Measurements from ENCODE around the gene KIF2A. TPM values are rescaled to one million over a fixed set of nuclear protein-coding genes. Genes with fewer than 3 reads are reported as not detected.

The KIF2A gene
- total and polyA plus RNA-seq, 2 donors (not counting 3 experiments of a cell fraction or from before 2014, with no cell fraction given), result 17.1 to 65.1 TPM

- DNase-seq (ENCODE audit: low read depth, low spot score) (no peak), FAIRE-seq (no peak)
- Histone ChIP-seq H3K4me2 (ENCODE audit: insufficient read depth, low read length) (no peak overlapping the region), H3K27ac (ENCODE audit: insufficient read depth, low read depth, low read length) (no peak overlapping the region), H3K9me3 (replicated peaks; ENCODE audit: control insufficient read depth, insufficient read depth, low read length) (no peaks in the 10 kb centered on the region), H3K36me3 (ENCODE audit: control insufficient read depth in 2 of 2, extremely low read depth in 1 of 2, insufficient read depth in 2 of 2, low read length in 2 of 2) (peaks cover 7% of the 10 kb centered on the region in 2 experiments), H3K9me1 (replicated peaks; ENCODE audit: control insufficient read depth, extremely low read depth, insufficient read depth, low read length) (no peaks in the 10 kb centered on the region), H3K79me2 (ENCODE audit: control insufficient read depth, insufficient read depth, low read length) (no peaks in the 10 kb centered on the region), H3K9ac (replicated peaks; ENCODE audit: extremely low read depth, insufficient read depth, low read length) (no peak overlapping the region), H4K20me1 (replicated peaks; ENCODE audit: control insufficient read depth, extremely low read depth, insufficient read depth, low read length) (no peaks in the 10 kb centered on the region), H3K27me3 (ENCODE audit: control insufficient read depth in 2 of 2, insufficient read depth in 2 of 2, low read length in 2 of 2) (no peaks in the 10 kb centered on the region), H3K4me3 (replicated peaks in 1 of 3; ENCODE audit: insufficient read depth in 1 of 3, low read depth in 1 of 3, low read length in 3 of 3) (no peak overlapping the region), H3K4me1 (ENCODE audit: control insufficient read depth, extremely low read depth, insufficient read depth, low read length) (no peaks in the 10 kb centered on the region), H2AFZ (ENCODE audit: low read depth, low read length) (no peak overlapping the region)
- intact Hi-C loops (cut with micrococcal nuclease) (no loop called here), dilution Hi-C loops (cut with MboI; ENCODE audit: extremely low pct_ligation_motif_present, low sequenced_read_pairs) (no loop called here)
- TF ChIP-seq CTCF (IDR thresholded peaks at IDR 0.05; ENCODE audit: extremely low read depth in 1 of 2, insufficient read depth in 1 of 2, low read depth in 1 of 2, low read length in 2 of 2), result no peak
- TF ChIP-seq MYC (IDR thresholded peaks at IDR 0.05; ENCODE audit: low read depth, low read length), result no peak
- no peak for TF ChIP-seq EZH2 (IDR thresholded peaks at IDR 0.05; ENCODE audit: borderline replicate concordance, low read depth, low read length, severe bottlenecking)
- TF ChIP-seq GATA2 (IDR thresholded peaks at IDR 0.05; ENCODE audit: insufficient read depth, insufficient read length, low read depth, low read length), result no peak
- no peak for TF ChIP-seq JUN (IDR thresholded peaks at IDR 0.05; ENCODE audit: borderline replicate concordance, insufficient read depth, insufficient read length, low read depth)
- no peak for TF ChIP-seq FOS (IDR thresholded peaks at IDR 0.05; ENCODE audit: borderline replicate concordance, insufficient read depth, low read length)
- TF ChIP-seq POLR2AphosphoS5 (IDR thresholded peaks at IDR 0.05; ENCODE audit: insufficient read depth, low read depth, low read length), result no peak
- TF ChIP-seq POLR2A (IDR thresholded peaks at IDR 0.05; ENCODE audit: low read depth, low read length), result no peak
- TF ChIP-seq MAX (IDR thresholded peaks at IDR 0.05; ENCODE audit: insufficient read depth, insufficient read length), result no peak
- ChIA-PET CTCF (interaction anchor here (1.0 kb wide), 2 partner anchors 10 to 13 kb away, joined by 3 read pairs; no protein-coding TSS in a partner anchor), POLR2A (interaction anchor here (0.7 kb wide), 1 partner anchor 13 kb away, joined by 3 read pairs; no protein-coding TSS in a partner anchor)
- BruUV-seq (replicated peaks), result no TSS peak
Observed at GRCh38 chr5:62369039-62369438, 63.0 kb downstream of the KIF2A start.

Measured in endothelial cell of umbilical vein (primary cell).